Vagina (tissue), 2 donors: ENCODE data around the gene MORC3. TPM values are rescaled to one million over a fixed set of nuclear protein-coding genes. Genes with fewer than 3 reads are reported as not detected.
"Not testable (repeated sequence)": the region's sequence is repeated elsewhere in the genome, so short reads cannot be mapped to it uniquely, and the experiment has no call there.

ENCODE experiments used
- DNase-seq, 2 donors: peaks; one replicate each; pipeline ENCODE4 v3.0.0-alpha.2; 2017; ENCODE audit errors: extremely low spot score in 2 of 2
- H3K27ac ChIP-seq: fragments of 200-600 bp; sonication (generic); one replicate; pipeline ENCODE4 v1.5.1; 2019
- H3K27me3 ChIP-seq: fragments of 200-600 bp; sonication (generic); one replicate; pipeline ENCODE4 v1.5.1; 2019
- H3K36me3 ChIP-seq, 2 donors: fragments of 200-600 bp; sonication (generic); one replicate each; pipeline ENCODE4 v1.5.1; 2017 to 2019
- H3K4me1 ChIP-seq: fragments of 200-600 bp; sonication (generic); one replicate; pipeline ENCODE4 v1.5.1; 2019
- H3K4me3 ChIP-seq, 2 donors: fragments of 200-600 bp; sonication (generic); 1 replicate in 1 of 2; 2 replicates in 1 of 2; pipeline ENCODE4 v1.5.1; 2016 to 2019
- H3K9me3 ChIP-seq: fragments of 200-600 bp; sonication (generic); one replicate; pipeline ENCODE4 v1.5.1; 2019
- CTCF ChIP-seq, 3 experiments: fragments of 450-650 bp in 2 of 3; fragments of 200-600 bp in 1 of 3; sonication (generic) in 1 of 3; IDR thresholded peaks; one replicate each; pipeline ENCODE4 v1.5.1; 2017 to 2019; ENCODE audit warnings: antibody characterized with exemption in 3 of 3, mild to moderate bottlenecking in 2 of 3, moderate library complexity in 2 of 3
- POLR2A ChIP-seq, 2 donors: fragments of 450-650 bp; IDR thresholded peaks; one replicate each; pipeline ENCODE4 v1.6.1; 2017; ENCODE audit warnings: antibody characterized with exemption in 2 of 2, mild to moderate bottlenecking in 2 of 2, moderate library complexity in 2 of 2
- POLR2AphosphoS5 ChIP-seq, 2 donors: sonication (generic); formaldehyde crosslinking; IDR thresholded peaks; one replicate each; pipeline ENCODE4 v1.9.0; 2017; ENCODE audit warnings: antibody characterized with exemption in 2 of 2, mild to moderate bottlenecking in 2 of 2, low read depth in 1 of 2; ENCODE audit not compliant: insufficient read depth in 1 of 2
- intact Hi-C: fragments of 100-400 bp; cut with DNase I; formaldehyde crosslinking; loops from one replicate; pipeline ENCODE4 v1.15.1; 2023
- total RNA-seq: library from RNA; depleted of rRNA; stranded (reverse); fragments of >200 nt; gene quantifications from one replicate; pipeline ENCODE4 v1.2.3, GENCODE V29; 2016

MORC3 gene
- total RNA-seq, 1 donor from 2014 or later: 51.6 TPM

- intact Hi-C loops: no loop called here
- H3K9me3 ChIP-seq: no peaks in the 10 kb centered on the region
- H3K27ac ChIP-seq: peak within 1 kb of the TSS; percentile 80
- no peaks in the 10 kb centered on the region for H3K27me3 ChIP-seq
- TF ChIP-seq CTCF (IDR thresholded peaks at IDR 0.05) (no peak), POLR2A (IDR thresholded peaks at IDR 0.05) (peak in 1 of 2 donors; percentile 34)
- peak within 1 kb of the TSS; percentile 61 to 79 for H3K4me3 ChIP-seq
- no peaks in the 10 kb centered on the region for H3K36me3 ChIP-seq
- no peaks in the 10 kb centered on the region for H3K4me1 ChIP-seq
- no peak for DNase-seq
These were observed 65.4 kb downstream of the MORC3 start, which contains the start of gene CHAF1B for GRCh38 chr21:36385233-36386030. CHAF1B (plus strand) TSS chr21:36385392; CDS start chr21:36386137, 745 bp downstream.

GRCh38 chr21:36386031-36386642, 66.1 kb downstream of the MORC3 start:
- H3K4me1 ChIP-seq: no peaks in the 10 kb centered on the region
- no peaks in the 10 kb centered on the region for H3K36me3 ChIP-seq
- no peak for DNase-seq
- H3K4me3 ChIP-seq: peak overlapping the region; percentile 61 to 79
- H3K27me3 ChIP-seq: no peaks in the 10 kb centered on the region
- intact Hi-C loops: no loop called here
- no peak for TF ChIP-seq POLR2A (IDR thresholded peaks at IDR 0.05)
- no peak for TF ChIP-seq POLR2AphosphoS5 (IDR thresholded peaks at IDR 0.05; ENCODE audit: insufficient read depth in 1 of 2, low read depth in 1 of 2)
- no peak for TF ChIP-seq CTCF (IDR thresholded peaks at IDR 0.05)
- peak overlapping the region; percentile 80 for H3K27ac ChIP-seq
- no peaks in the 10 kb centered on the region for H3K9me3 ChIP-seq

- intact Hi-C loops: no loop called here
- Histone ChIP-seq H3K27me3 (no peaks in the 10 kb centered on the region), H3K36me3 (no peaks in the 10 kb centered on the region), H3K27ac (no peak overlapping the region), H3K4me3 (no peak overlapping the region), H3K4me1 (no peaks in the 10 kb centered on the region), H3K9me3 (no peaks in the 10 kb centered on the region)
- TF ChIP-seq POLR2A (IDR thresholded peaks at IDR 0.05) (no peak), POLR2AphosphoS5 (IDR thresholded peaks at IDR 0.05; ENCODE audit: insufficient read depth in 1 of 2, low read depth in 1 of 2) (no peak), CTCF (IDR thresholded peaks at IDR 0.05) (no peak)
- no peak for DNase-seq
These were observed 68.1 kb downstream of the MORC3 start for GRCh38 chr21:36388096-36388495.

GRCh38 chr21:36388835-36389234, 68.8 kb downstream of the MORC3 start:
- DNase-seq: no peak
- Histone ChIP-seq H3K27me3 (no peaks in the 10 kb centered on the region), H3K4me1 (no peaks in the 10 kb centered on the region), H3K4me3 (no peak overlapping the region), H3K36me3 (no peaks in the 10 kb centered on the region), H3K9me3 (no peaks in the 10 kb centered on the region), H3K27ac (no peak overlapping the region)
- intact Hi-C loops: no loop called here
- no peak for TF ChIP-seq POLR2A (IDR thresholded peaks at IDR 0.05)
- TF ChIP-seq POLR2AphosphoS5 (IDR thresholded peaks at IDR 0.05; ENCODE audit: insufficient read depth in 1 of 2, low read depth in 1 of 2): no peak
- no peak for TF ChIP-seq CTCF (IDR thresholded peaks at IDR 0.05)

- H3K27me3 ChIP-seq, DNase-seq, H3K4me1 ChIP-seq, intact Hi-C loops, H3K4me3 ChIP-seq, H3K36me3 ChIP-seq, H3K9me3 ChIP-seq, H3K27ac ChIP-seq: not testable (repeated sequence)
These were observed 71.7 kb downstream of the MORC3 start for GRCh38 chr21:36391649-36392048.
